Testis (tissue), 3 donors: ENCODE measurements around the gene SPATA25. TPM values are rescaled to one million over a fixed set of nuclear protein-coding genes. Genes with fewer than 3 reads are reported as not detected.

ENCODE experiments used
- DNase-seq: peaks from one replicate; pipeline ENCODE4 v3.0.0-alpha.2; 2019
- H3K27ac ChIP-seq, 2 donors: fragments of 200-600 bp; sonication (generic); one replicate each; pipeline ENCODE4 v1.5.1; 2019
- H3K27me3 ChIP-seq: fragments of 200-600 bp; sonication (generic); one replicate; pipeline ENCODE4 v1.5.1; 2019
- H3K36me3 ChIP-seq: fragments of 200-600 bp; sonication (generic); one replicate; pipeline ENCODE4 v1.5.1; 2017; ENCODE audit warnings: low read depth; ENCODE audit errors: missing control alignments
- H3K4me1 ChIP-seq: fragments of 200-600 bp; sonication (generic); one replicate; pipeline ENCODE4 v1.5.1; 2019
- H3K4me3 ChIP-seq, 2 donors: fragments of 200-600 bp; sonication (generic); one replicate each; pipeline ENCODE4 v1.5.1; 2017 to 2019
- H3K9me3 ChIP-seq: fragments of 200-600 bp; sonication (generic); one replicate; pipeline ENCODE4 v1.5.1; 2017
- POLR2A ChIP-seq: fragments of 450-650 bp; IDR thresholded peaks from one replicate; pipeline ENCODE4 v1.6.1; 2017; ENCODE audit warnings: antibody characterized with exemption, mild to moderate bottlenecking, moderate library complexity
- WGBS, 2 donors: methylation state at CpG; one replicate each; pipeline ENCODE4 v1.1.5; 2018; 5-methylcytosine and 5-hydroxymethylcytosine counted together
- intact Hi-C: fragments of 100-400 bp; cut with DNase I; formaldehyde crosslinking; loops from one replicate; pipeline ENCODE4 v1.15.1; 2023; ENCODE audit warnings: low total_unique reads
- polyA plus RNA-seq: library from polyadenylated mRNA; stranded (reverse); fragments of 350-450 nt; fragmentation: Illumina TruSeq; extraction: RNeasy Lipid Tissue Mini Kit (QIAGEN cat#74804); gene quantifications from one replicate; pipeline ENCODE4 v1.2.3, GENCODE V29; 2014; ENCODE audit warnings: low read depth, low replicate concordance; ENCODE audit not compliant: insufficient read depth
- total RNA-seq, 2 donors: library from RNA; depleted of rRNA; stranded (reverse); fragments of >200 nt; gene quantifications; one replicate each; pipeline ENCODE4 v1.2.3, GENCODE V29; 2016
- TF ChIP-seq, protein P1 (sequence below), 3 experiments: fragments of 450-650 bp in 2 of 3; fragments of 200-600 bp in 1 of 3; sonication (generic) in 1 of 3; IDR thresholded peaks; one replicate each; pipeline ENCODE4 v1.5.1; 2016 to 2019; ENCODE audit warnings: antibody characterized with exemption in 3 of 3, mild to moderate bottlenecking in 2 of 3, moderate library complexity in 1 of 3

Gene SPATA25
- total and polyA plus RNA-seq, 3 donors from 2014 or later = 14.9 to 59.4 (median 26.0) TPM

DNA sequence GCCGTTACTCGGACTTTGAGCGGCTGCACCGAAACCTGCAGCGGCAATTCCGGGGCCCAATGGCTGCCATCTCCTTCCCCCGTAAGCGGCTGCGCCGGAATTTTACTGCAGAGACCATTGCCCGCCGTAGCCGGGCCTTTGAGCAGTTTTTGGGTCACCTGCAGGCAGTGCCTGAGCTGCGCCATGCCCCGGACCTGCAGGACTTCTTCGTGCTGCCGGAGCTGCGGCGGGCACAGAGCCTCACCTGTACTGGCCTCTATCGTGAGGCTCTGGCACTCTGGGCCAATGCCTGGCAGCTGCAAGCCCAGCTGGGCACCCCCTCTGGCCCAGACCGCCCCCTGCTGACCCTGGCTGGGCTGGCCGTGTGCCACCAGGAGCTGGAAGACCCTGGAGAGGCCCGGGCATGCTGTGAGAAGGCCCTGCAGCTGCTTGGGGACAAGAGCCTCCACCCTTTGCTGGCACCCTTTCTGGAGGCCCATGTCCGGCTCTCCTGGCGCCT lies 46.7 kb downstream of the SPATA25 start:
- TF ChIP-seq, protein P1, sequence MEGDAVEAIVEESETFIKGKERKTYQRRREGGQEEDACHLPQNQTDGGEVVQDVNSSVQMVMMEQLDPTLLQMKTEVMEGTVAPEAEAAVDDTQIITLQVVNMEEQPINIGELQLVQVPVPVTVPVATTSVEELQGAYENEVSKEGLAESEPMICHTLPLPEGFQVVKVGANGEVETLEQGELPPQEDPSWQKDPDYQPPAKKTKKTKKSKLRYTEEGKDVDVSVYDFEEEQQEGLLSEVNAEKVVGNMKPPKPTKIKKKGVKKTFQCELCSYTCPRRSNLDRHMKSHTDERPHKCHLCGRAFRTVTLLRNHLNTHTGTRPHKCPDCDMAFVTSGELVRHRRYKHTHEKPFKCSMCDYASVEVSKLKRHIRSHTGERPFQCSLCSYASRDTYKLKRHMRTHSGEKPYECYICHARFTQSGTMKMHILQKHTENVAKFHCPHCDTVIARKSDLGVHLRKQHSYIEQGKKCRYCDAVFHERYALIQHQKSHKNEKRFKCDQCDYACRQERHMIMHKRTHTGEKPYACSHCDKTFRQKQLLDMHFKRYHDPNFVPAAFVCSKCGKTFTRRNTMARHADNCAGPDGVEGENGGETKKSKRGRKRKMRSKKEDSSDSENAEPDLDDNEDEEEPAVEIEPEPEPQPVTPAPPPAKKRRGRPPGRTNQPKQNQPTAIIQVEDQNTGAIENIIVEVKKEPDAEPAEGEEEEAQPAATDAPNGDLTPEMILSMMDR (IDR thresholded peaks at IDR 0.05) = no peak
- Histone ChIP-seq H3K4me3 (no peak overlapping the region), H3K36me3 (no peaks in the 10 kb centered on the region), H3K27ac (no peak overlapping the region), H3K4me1 (peaks cover 21% of the 10 kb centered on the region), H3K27me3 (no peaks in the 10 kb centered on the region), H3K9me3 (no peaks in the 10 kb centered on the region)
- WGBS, 2 donors = 83 to 90% methylated on average over 13 to 15 of the region's 25 CpGs
- no peak for DNase-seq
- intact Hi-C loops = no loop called here

DNA sequence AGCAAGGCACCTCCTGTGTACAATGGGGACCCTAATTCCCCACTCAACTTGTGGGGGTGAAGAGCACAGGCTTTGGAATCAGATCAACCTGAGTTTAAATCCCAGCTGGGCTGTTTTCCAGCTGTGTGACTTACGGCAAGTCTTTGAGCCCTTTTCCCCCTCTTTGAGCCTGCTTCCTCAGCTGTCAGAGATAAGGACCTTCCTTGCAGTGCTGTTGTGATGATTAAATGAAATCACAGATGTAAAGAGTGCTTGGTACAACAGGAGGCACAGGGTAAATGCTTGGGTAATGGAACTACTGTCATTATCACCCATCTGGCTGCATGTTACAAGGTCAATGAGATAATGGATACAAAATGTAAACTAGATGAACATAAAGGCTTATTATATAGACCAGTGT lies 50.6 kb downstream of the SPATA25 start:
- H3K27me3 ChIP-seq = no peaks in the 10 kb centered on the region
- no peak overlapping the region for H3K27ac ChIP-seq
- no peak overlapping the region for H3K4me3 ChIP-seq
- DNase-seq = no peak
- TF ChIP-seq POLR2A = no peak
- TF ChIP-seq, protein P1 (IDR thresholded peaks at IDR 0.05) = no peak
- intact Hi-C loops = no loop called here
- WGBS, 2 donors = 28% methylated on average over 1 of the region's 1 CpG; no CpG with 5 or more reads in 1 of the 2 donors
- no peaks in the 10 kb centered on the region for H3K36me3 ChIP-seq
- no peaks in the 10 kb centered on the region for H3K9me3 ChIP-seq
- peaks cover 29% of the 10 kb centered on the region for H3K4me1 ChIP-seq

Other genes with a start within 250 kb of the SPATA25 start
- not detected for gene WFDC11, start 217.4 kb downstream of the SPATA25 start, total RNA-seq
- gene WFDC11, start 217.4 kb downstream of the SPATA25 start, polyA plus RNA-seq = 1.7 TPM
- gene WFDC13, start 185.6 kb downstream of the SPATA25 start, total RNA-seq = not detected
- gene WFDC13, start 185.6 kb downstream of the SPATA25 start, polyA plus RNA-seq = not detected
- gene WFDC10B, start 182.6 kb downstream of the SPATA25 start, total RNA-seq = 1 to 10 TPM; 1.0 to 1.2 TPM
- 4.3 TPM for gene WFDC10B, start 182.6 kb downstream of the SPATA25 start, polyA plus RNA-seq
- gene SPINT4, start 165.3 kb downstream of the SPATA25 start, total RNA-seq = not detected
- gene SPINT4, start 165.3 kb downstream of the SPATA25 start, polyA plus RNA-seq = not detected
- 10 to 100 TPM; 37.5 to 56.2 TPM for gene WFDC3, start 95.7 kb downstream of the SPATA25 start, total RNA-seq
- 99.2 TPM for gene WFDC3, start 95.7 kb downstream of the SPATA25 start, polyA plus RNA-seq
- gene DNTTIP1, start 95.7 kb downstream of the SPATA25 start, total RNA-seq = 10 to 100 TPM; 38.6 to 49.9 TPM
- 67.2 TPM for gene DNTTIP1, start 95.7 kb downstream of the SPATA25 start, polyA plus RNA-seq
- gene UBE2C, start 75.0 kb downstream of the SPATA25 start, total RNA-seq = 10 to 100 TPM; 21.4 to 22.0 TPM
- gene UBE2C, start 75.0 kb downstream of the SPATA25 start, polyA plus RNA-seq = 36.7 TPM
- gene TNNC2, start 60.3 kb downstream of the SPATA25 start, total RNA-seq = 1 to 10 TPM; 4.6 to 6.5 TPM
- 12.1 TPM for gene TNNC2, start 60.3 kb downstream of the SPATA25 start, polyA plus RNA-seq
- gene SNX21, start 53.8 kb downstream of the SPATA25 start, total RNA-seq = 10 to 100 TPM; 77.9 to 82.4 TPM
- 23.9 TPM for gene SNX21, start 53.8 kb downstream of the SPATA25 start, polyA plus RNA-seq
- gene ACOT8, start 30.2 kb downstream of the SPATA25 start, total RNA-seq = 10 to 100 TPM; 71.2 to 79.6 TPM
- gene ACOT8, start 30.2 kb downstream of the SPATA25 start, polyA plus RNA-seq = 44.4 TPM
- 10 to 100 TPM in 1 of 2 donors, 1 to 10 TPM in 1; 9.3 to 12.8 TPM for gene ZSWIM3, start 30.0 kb downstream of the SPATA25 start, total RNA-seq
- 8.0 TPM for gene ZSWIM3, start 30.0 kb downstream of the SPATA25 start, polyA plus RNA-seq
- gene ZSWIM1, start 6.4 kb downstream of the SPATA25 start, total RNA-seq = 10 to 100 TPM; 24.0 to 24.5 TPM
- gene ZSWIM1, start 6.4 kb downstream of the SPATA25 start, polyA plus RNA-seq = 11.4 TPM
- gene NEURL2, start 3.6 kb upstream of the SPATA25 start, total RNA-seq = 1 to 10 TPM; 7.0 to 9.1 TPM
- 1.9 TPM for gene NEURL2, start 3.6 kb upstream of the SPATA25 start, polyA plus RNA-seq
- 100 to 1,000 TPM; 112 to 223 TPM for gene CTSA, start 3.7 kb upstream of the SPATA25 start, total RNA-seq
- gene CTSA, start 3.7 kb upstream of the SPATA25 start, polyA plus RNA-seq = 103 TPM
- gene PLTP, start 24.5 kb upstream of the SPATA25 start, total RNA-seq = 10 to 100 TPM; 53.3 to 80.0 TPM
- 105 TPM for gene PLTP, start 24.5 kb upstream of the SPATA25 start, polyA plus RNA-seq
- gene PCIF1, start 47.1 kb upstream of the SPATA25 start, total RNA-seq = 10 to 100 TPM; 39.4 to 48.7 TPM
- 39.3 TPM for gene PCIF1, start 47.1 kb upstream of the SPATA25 start, polyA plus RNA-seq
- 10 to 100 TPM; 50.5 to 53.5 TPM for gene ZNF335, start 84.6 kb upstream of the SPATA25 start, total RNA-seq
- gene ZNF335, start 84.6 kb upstream of the SPATA25 start, polyA plus RNA-seq = 25.3 TPM
- under 1 TPM; 0.39 to 0.56 TPM for gene MMP9, start 121.3 kb upstream of the SPATA25 start, total RNA-seq
- gene MMP9, start 121.3 kb upstream of the SPATA25 start, polyA plus RNA-seq = 10.0 TPM
- gene SLC12A5, start 141.6 kb upstream of the SPATA25 start, total RNA-seq = 1 to 10 TPM; 5.5 to 9.2 TPM
- gene SLC12A5, start 141.6 kb upstream of the SPATA25 start, polyA plus RNA-seq = 15.5 TPM
- 10 to 100 TPM; 55.6 to 66.2 TPM for gene NCOA5, start 202.3 kb upstream of the SPATA25 start, total RNA-seq
- gene NCOA5, start 202.3 kb upstream of the SPATA25 start, polyA plus RNA-seq = 64.0 TPM
- 1 to 10 TPM; 5.0 to 5.3 TPM for gene CD40, start 230.7 kb upstream of the SPATA25 start, total RNA-seq
- gene CD40, start 230.7 kb upstream of the SPATA25 start, polyA plus RNA-seq = 8.8 TPM